HepG2 (cell line): ENCODE results near the gene MEX3A. TPM values are rescaled to one million over a fixed set of nuclear protein-coding genes. Genes with fewer than 3 reads are reported as not detected.

ENCODE experiments used
- ARID2 ChIP-seq: sonication (generic); formaldehyde crosslinking; IDR thresholded peaks from 2 replicates; pipeline ENCODE4 v1.8.1; 2022; ENCODE audit warnings: mild to moderate bottlenecking, missing genetic modification reagents, borderline replicate concordance
- ARID3A ChIP-seq: IDR thresholded peaks from 2 replicates; pipeline ENCODE4 v1.6.1; 2012; ENCODE audit warnings: low read depth, low read length, improper control_type of control experiment
- CEBPG ChIP-seq: IDR thresholded peaks from 2 replicates; pipeline ENCODE4 v1.6.1; 2016
- ETV5 ChIP-seq: IDR thresholded peaks from 2 replicates; pipeline ENCODE4 v1.6.1; 2018; ENCODE audit warnings: missing biosample characterization, missing genetic modification reagents, inconsistent platforms, borderline replicate concordance
- GTF2F1 ChIP-seq: fragments of 150-350 bp; IDR thresholded peaks from 2 replicates; pipeline ENCODE4 v1.6.1; 2014; ENCODE audit warnings: low read length
- HMGXB3 ChIP-seq: sonication (generic); formaldehyde crosslinking; IDR thresholded peaks from 2 replicates; pipeline ENCODE4 v1.4.0; 2020; ENCODE audit warnings: missing genetic modification reagents, borderline replicate concordance
- IRF2 ChIP-seq: IDR thresholded peaks from 2 replicates; pipeline ENCODE4 v1.6.1; 2018; ENCODE audit warnings: missing genetic modification reagents, missing compliant biosample characterization
- KDM5B ChIP-seq: sonication (generic); formaldehyde crosslinking; IDR thresholded peaks from 2 replicates; pipeline ENCODE4 v1.4.0; 2020; ENCODE audit warnings: missing genetic modification reagents, mild to moderate bottlenecking, borderline replicate concordance
- MTA1 ChIP-seq: sonication (generic); formaldehyde crosslinking; IDR thresholded peaks from 2 replicates; pipeline ENCODE4 v1.4.0; 2020; ENCODE audit warnings: missing genetic modification reagents, mild to moderate bottlenecking, borderline replicate concordance
- NCOA2 ChIP-seq: sonication (generic); formaldehyde crosslinking; IDR thresholded peaks from 2 replicates; pipeline ENCODE4 v1.8.0; 2022; ENCODE audit warnings: inconsistent platforms
- NFKB2 ChIP-seq: sonication (generic); formaldehyde crosslinking; IDR thresholded peaks from 2 replicates; pipeline ENCODE4 v1.4.0; 2020; ENCODE audit warnings: missing genetic modification reagents, borderline replicate concordance
- SIN3A ChIP-seq: IDR thresholded peaks from 2 replicates; pipeline ENCODE4 v1.6.1; 2011; ENCODE audit warnings: low read depth, mild to moderate bottlenecking, control low read depth, low read length, borderline replicate concordance
- TCF12 ChIP-seq, 2 experiments: fragments of 450-650 bp in 1 of 2; sonication (generic) in 1 of 2; formaldehyde crosslinking in 1 of 2; IDR thresholded peaks; 2 replicates each; pipeline versions ENCODE4 v1.6.1 to v1.8.0; 2017 to 2022; ENCODE audit warnings: antibody characterized with exemption in 1 of 2, mild to moderate bottlenecking in 1 of 2, missing genetic modification reagents in 1 of 2, moderate library complexity in 1 of 2
- YY1 ChIP-seq: IDR thresholded peaks from 2 replicates; pipeline ENCODE4 v1.6.1; 2011; ENCODE audit warnings: low read length, low read depth, moderate library complexity, mild to moderate bottlenecking; ENCODE audit not compliant: insufficient read depth, insufficient replicate concordance
- ZEB1 ChIP-seq: IDR thresholded peaks from 2 replicates; pipeline ENCODE4 v1.6.1; 2012; ENCODE audit warnings: mild to moderate bottlenecking, low read depth, inconsistent platforms; ENCODE audit not compliant: insufficient replicate concordance
- ZMYM2 ChIP-seq: sonication (generic); formaldehyde crosslinking; IDR thresholded peaks from 2 replicates; pipeline ENCODE4 v1.8.0; 2022; ENCODE audit warnings: mild to moderate bottlenecking, missing genetic modification reagents
- ZNF224 ChIP-seq: sonication (generic); formaldehyde crosslinking; IDR thresholded peaks from 2 replicates; pipeline ENCODE4 v1.5.0; 2020; ENCODE audit warnings: mild to moderate bottlenecking, missing genetic modification reagents
- ZNF589 ChIP-seq: sonication (generic); formaldehyde crosslinking; conservative IDR thresholded peaks from 2 replicates; pipeline ENCODE4 v1.8.0; 2022; ENCODE audit warnings: mild to moderate bottlenecking, moderate library complexity, missing genetic modification reagents
- ZNF616 ChIP-seq: sonication (generic); formaldehyde crosslinking; IDR thresholded peaks from 2 replicates; pipeline ENCODE4 v1.5.0; 2020; ENCODE audit warnings: low read depth, mild to moderate bottlenecking, missing genetic modification reagents
- ZNF670 ChIP-seq: sonication (generic); formaldehyde crosslinking; IDR thresholded peaks from 2 replicates; pipeline ENCODE4 v1.8.0; 2022; ENCODE audit warnings: mild to moderate bottlenecking, missing genetic modification reagents, borderline replicate concordance
- ZNF674 ChIP-seq: sonication (generic); formaldehyde crosslinking; IDR thresholded peaks from 2 replicates; pipeline ENCODE4 v1.5.0; 2020; ENCODE audit warnings: low read depth, mild to moderate bottlenecking, missing genetic modification reagents
- ZNF7 ChIP-seq: IDR thresholded peaks from 2 replicates; pipeline ENCODE4 v1.6.1; 2016; ENCODE audit warnings: missing biosample characterization, missing genetic modification reagents
- ZNF761 ChIP-seq: sonication (generic); formaldehyde crosslinking; conservative IDR thresholded peaks from 2 replicates; pipeline ENCODE4 v1.4.0; 2020; ENCODE audit warnings: mild to moderate bottlenecking, missing genetic modification reagents
- ZNF782 ChIP-seq: sonication (generic); formaldehyde crosslinking; IDR thresholded peaks from 2 replicates; pipeline ENCODE4 v1.4.0; 2020; ENCODE audit warnings: missing genetic modification reagents, mild to moderate bottlenecking, borderline replicate concordance
- ZNF841 ChIP-seq: sonication (generic); formaldehyde crosslinking; IDR thresholded peaks from 2 replicates; pipeline ENCODE4 v1.8.1; 2023; ENCODE audit warnings: missing genetic modification reagents, borderline replicate concordance
- polyA plus RNA-seq, 8 experiments: library from polyadenylated mRNA; depleted of rRNA in 3 of 8; stranded (reverse) in 7 of 8; unstranded in 1 of 8; fragments of >200 nt; fragmentation: Illumina TruSeq in 4 of 8; extraction: Trizol in 4 of 8; gene quantifications; 2 replicates each; pipeline versions ENCODE4 v1.2.1 to v1.2.3, GENCODE V29; 2011 to 2016; ENCODE audit warnings: low read depth in 4 of 8, missing spikeins in 1 of 8, mixed read lengths in 1 of 8; ENCODE audit not compliant: insufficient read depth in 1 of 8
- total RNA-seq, 5 experiments: library from RNA; depleted of rRNA; stranded (reverse); fragments of >200 nt; fragmentation: Illumina TruSeq; extraction: Trizol; gene quantifications; 2 replicates each; pipeline ENCODE4 v1.2.3, GENCODE V29; 2016; ENCODE audit warnings: low read depth in 1 of 5

The MEX3A gene
- total and polyA plus RNA-seq, 2 of the 13 experiments (the other 11 are each of a cell fraction or from before 2014, with no cell fraction given): 7.6 to 9.1 TPM

DNA sequence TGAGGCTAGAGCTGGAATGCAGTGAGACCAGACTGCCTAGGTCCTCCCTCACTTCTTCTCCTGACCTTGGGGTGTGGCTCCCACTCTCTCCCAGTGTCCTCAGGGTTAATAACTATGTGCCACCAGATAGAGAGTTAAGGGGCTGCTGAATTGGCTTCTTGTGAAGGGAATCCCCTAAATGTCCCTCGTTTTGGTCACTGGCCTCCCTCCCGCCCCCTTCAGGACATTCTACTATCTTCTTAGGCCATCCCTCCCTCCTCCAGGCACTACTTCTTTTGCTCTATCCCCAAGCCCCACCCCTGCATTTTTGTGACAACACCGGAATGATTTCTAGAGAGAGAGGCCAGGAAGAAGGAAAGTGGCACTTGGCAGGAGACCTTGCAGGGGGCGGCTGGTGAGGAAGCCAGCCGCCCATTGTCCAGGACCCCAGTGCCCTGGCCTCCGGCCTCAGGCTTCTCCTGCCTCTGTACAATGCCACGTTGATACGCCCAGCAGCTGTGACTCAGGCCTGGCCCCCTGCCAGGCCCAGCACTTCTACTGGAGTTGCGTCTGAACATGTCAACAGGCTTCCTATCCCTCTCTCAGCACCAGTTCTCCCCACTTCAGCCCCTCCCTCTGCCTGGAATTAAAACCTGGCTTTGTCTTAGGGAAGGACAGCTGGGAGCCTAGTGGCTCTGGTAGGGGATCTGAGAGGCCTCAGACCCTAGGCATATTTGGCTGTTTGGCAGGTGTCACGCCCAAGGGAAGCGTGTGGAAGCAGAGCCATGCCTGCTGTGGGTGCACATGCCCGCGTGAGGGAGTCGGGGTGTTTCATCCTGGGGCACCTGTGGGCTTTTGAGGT, 41.3 kb upstream of the MEX3A start (continued):
- TF ChIP-seq ZNF782 (CRISPR knock-in tag) (no peak), ZNF7 (no peak), TCF12 (IDR thresholded peaks at IDR 0.05) (no peak), TCF12 (CRISPR knock-in tag; IDR thresholded peaks at IDR 0.05) (no peak), ETV5 (CRISPR knock-in tag) (no peak), MTA1 (CRISPR knock-in tag) (peak; percentile 70; the same call in 1 of the 2 replicates), ZEB1 (no peak), ZNF761 (CRISPR knock-in tag) (no peak), ZMYM2 (CRISPR knock-in tag) (0 out of 2 replicates have a peak, but pooled peaks have one; percentile 23), NFKB2 (CRISPR knock-in tag) (no peak), ZNF224 (CRISPR knock-in tag) (no peak), GTF2F1 (no peak), ZNF841 (CRISPR knock-in tag) (no peak), ARID2 (CRISPR knock-in tag) (no peak), ZNF670 (CRISPR knock-in tag) (no peak), ZNF616 (no peak), ZNF589 (CRISPR knock-in tag) (no peak), CEBPG (CRISPR knock-in tag) (peak; percentile 43; the same call in 1 of the 2 replicates), KDM5B (CRISPR knock-in tag) (no peak), IRF2 (CRISPR knock-in tag) (peak; percentile 38; the same call in 1 of the 2 replicates), SIN3A (peak; percentile 59; the same call in 1 of the 2 replicates), ZNF674 (CRISPR knock-in tag) (no peak), HMGXB3 (no peak), ARID3A (no peak), NCOA2 (CRISPR knock-in tag) (0 out of 2 replicates have a peak, but pooled peaks have one; percentile 24), YY1 (peak; percentile 17)
